ENCODE measurements around the gene TMEM17. TPM values are rescaled to one million over a fixed set of nuclear protein-coding genes. Genes with fewer than 3 reads are reported as not detected.

TMEM17 gene
- total RNA-seq, 2 donors from 2014 or later, result 0.46 to 0.84 TPM

DNA sequence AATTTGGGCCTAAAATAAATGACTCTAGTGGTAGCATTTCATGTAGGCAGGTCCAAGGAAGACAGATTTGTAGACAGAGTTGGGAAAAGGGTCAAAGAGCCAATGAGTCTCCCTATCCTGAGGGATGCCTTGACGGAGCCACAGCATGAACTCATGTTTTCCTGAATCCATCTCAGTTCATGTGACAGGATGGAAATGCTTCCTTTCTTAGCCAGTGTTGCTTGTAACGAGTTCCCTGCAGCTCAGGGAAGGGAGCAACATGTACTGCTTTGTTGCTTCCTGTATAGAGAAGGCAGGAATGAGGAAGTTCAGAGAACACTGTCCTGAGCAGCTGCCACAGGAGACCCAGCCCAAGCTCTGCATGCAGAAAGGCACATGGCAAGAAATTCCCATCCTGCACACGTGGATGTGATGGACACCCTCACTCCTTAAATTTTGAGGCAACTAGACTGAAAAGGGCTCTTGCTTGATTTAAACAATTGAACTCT lies 27.9 kb downstream of the TMEM17 start:
- peak; percentile 99 for ATAC-seq
- intact Hi-C loops (cut with DNase I, micrococcal nuclease), result no loop called here
- DNase-seq, result peak in 1 of 2 donors; percentile 39

DNA sequence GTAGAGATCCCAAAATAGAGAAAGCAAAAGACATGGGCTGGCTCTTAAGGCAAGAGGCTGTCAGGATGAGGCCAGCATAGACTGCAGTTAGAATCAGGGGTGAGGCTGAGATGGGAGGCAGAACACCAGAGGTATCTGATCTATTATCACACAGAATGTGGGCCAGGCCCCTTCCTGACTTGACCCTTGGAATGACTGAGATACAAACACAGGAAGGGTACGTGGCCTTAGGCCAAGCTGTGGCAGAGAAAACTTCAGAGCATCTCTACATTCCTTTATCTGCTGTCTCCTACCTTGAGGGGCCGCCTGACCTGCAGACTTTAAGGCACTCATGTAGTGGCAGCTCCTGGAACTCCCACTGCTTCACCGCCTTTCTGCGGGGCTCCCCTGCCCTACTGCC lies 28.4 kb downstream of the TMEM17 start:
- ATAC-seq (no peak), DNase-seq (no peak)
- intact Hi-C loops (cut with DNase I, micrococcal nuclease), result no loop called here

DNA sequence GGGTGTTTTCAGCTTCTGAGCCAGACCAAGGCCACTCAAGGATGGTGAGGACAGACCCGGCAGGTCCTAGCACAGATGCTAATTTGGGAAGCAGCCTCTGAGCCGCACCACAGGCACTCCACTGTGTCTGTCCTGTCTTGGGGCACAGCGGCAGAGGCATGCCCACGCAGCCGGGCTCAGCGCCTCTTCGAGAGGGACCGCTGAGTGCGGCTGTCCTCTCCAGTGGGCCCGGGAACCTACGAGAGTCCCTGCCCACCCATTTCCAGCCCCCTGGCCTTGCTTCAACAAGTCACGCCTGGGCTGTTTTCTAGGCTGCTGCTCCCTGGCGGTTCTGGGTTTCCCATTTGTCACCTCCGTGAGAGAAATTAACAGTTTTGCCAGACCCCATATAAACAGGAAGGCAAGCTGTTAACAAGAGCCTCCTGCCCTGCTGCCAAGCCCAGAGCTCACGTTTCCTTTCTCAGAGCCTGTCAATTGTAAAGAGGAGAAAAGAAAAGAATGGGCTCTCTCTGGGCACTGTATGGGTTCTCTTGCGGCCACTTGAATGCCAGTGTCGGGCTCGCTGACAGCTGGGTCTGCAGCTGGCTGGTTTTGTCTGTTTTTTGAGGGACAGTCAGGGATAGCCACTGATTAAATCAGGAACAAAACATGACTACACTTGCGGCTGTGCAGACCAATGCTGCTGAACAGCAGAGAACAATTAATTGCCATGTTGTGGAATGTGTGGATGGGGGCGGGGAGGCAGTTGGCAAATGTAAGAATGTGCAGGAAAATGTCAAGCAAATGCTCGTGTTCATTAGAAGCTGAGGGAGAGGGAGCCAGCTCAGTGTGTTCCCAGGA lies 30.6 kb downstream of the TMEM17 start:
- no peak for ATAC-seq
- no peak for DNase-seq
- intact Hi-C loops (cut with DNase I, micrococcal nuclease), result no loop called here

DNA sequence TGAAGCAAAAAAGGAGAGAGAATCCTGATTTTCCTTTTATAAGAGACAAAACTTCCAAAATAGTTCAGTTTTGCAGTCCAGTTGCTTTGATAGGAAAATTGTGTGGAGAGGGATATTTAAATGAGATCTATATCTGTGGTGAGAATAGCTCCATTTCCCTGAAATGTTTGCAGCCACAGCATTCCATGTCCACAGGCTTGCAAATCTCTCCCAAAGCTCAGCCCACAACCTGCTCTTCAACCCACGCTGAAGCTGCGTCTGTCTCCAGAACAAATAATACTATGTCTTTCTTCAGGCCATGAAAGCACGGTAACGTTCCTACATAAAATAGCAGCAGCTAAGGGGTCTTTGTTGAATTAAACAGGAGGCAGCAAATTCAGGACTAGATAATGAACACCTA lies 31.8 kb downstream of the TMEM17 start:
- DNase-seq (no peak), ATAC-seq (no peak)
- intact Hi-C loops (cut with DNase I, micrococcal nuclease), result no loop called here

DNA sequence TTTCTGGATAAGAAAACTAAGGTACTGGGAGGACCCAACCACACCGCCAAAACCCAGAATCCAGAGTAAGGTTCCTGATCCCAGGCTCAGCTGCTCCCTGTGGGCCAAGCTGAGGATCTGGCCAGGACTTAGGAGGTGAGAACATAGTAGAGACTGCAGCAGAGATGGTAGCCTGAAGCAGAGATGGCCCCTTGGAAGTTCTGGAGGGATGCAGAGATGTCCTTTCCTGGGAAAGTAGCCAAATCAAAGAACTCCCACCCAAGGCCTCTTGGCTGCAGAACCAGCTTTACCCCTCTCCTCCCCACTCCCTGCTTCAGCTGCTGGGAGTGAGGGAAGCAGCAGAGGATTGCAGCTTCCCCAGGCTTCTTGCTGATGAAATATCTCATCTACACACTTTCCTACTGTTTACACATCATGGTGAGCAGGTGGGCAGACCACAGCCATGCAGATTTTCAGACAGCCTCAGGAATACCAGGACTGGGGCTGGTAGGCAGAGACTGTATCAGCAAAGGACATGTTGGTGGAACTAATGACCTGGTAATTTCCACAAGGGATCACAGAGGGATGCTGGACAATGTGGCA lies 32.7 kb downstream of the TMEM17 start:
- ATAC-seq, result no peak

DNA sequence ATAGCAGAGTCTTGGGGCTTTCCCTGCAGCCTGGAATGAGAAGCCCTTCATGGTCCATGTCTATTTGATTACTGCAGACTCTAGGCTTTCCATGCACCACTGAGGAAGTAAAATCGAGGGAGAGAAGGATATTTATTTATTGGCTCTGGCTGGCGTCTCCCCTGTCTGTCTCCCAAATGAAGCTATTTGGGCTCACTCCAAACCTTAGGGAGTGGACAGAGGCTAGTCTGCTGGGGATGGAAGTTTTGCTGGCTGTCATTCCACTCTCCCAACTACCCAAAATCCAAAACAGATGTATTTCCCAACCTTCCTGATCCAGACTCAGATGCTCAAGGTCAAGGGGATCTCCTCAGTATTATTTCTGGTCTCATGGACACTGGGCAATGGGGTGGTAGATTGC lies 33.7 kb downstream of the TMEM17 start:
- intact Hi-C loops (cut with DNase I, micrococcal nuclease), result no loop called here
- no peak for ATAC-seq

More for the DNA sequence above, 32.7 kb downstream of the TMEM17 start:
- intact Hi-C loops (cut with DNase I, micrococcal nuclease), result no loop called here
- DNase-seq, result no peak

DNA sequence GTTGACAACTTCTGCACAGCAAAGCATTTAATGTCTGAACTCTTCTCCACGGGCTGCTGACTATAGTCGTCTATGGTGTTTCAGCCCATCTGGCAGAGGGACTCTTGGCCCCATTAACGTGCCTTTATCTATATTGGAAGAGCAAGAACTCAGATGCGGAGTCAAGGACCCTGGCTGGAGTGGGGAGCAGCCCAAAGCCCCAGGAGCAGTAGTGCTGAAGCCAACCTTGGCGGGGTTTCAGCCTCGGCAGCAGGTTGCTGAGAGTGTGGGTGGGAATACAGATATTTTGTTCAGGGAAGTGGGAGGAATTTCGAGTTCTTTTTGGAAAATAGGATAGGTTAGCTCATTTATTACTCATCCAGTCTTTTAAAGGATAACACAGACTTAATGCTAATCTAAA lies 34.2 kb downstream of the TMEM17 start:
- no peak for ATAC-seq
- intact Hi-C loops (cut with DNase I, micrococcal nuclease), result no loop called here
- DNase-seq, result no peak

More for the DNA sequence above, 33.7 kb downstream of the TMEM17 start:
- DNase-seq, result no peak

DNA sequence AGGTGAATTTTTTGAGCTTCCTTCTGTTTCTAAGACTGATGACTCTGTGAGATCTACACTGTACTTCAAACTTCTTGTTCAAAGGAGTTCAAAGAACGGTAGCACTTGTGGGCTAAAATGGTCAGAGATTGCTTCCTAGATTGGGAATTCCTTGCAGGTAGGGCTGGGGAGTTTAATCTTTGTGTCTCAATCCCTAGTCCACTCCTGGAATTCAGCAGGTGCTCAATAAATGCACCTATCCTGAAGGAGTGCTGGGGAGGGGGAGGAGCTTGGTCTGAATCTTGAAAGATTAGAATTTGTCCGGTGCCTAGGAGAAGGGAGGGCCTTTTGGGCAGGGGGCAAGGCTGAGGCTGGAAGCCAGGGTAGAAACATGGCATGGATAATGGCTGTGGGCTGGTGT lies 34.6 kb downstream of the TMEM17 start:
- DNase-seq (no peak), ATAC-seq (no peak)
- intact Hi-C loops (cut with DNase I, micrococcal nuclease), result no loop called here

DNA sequence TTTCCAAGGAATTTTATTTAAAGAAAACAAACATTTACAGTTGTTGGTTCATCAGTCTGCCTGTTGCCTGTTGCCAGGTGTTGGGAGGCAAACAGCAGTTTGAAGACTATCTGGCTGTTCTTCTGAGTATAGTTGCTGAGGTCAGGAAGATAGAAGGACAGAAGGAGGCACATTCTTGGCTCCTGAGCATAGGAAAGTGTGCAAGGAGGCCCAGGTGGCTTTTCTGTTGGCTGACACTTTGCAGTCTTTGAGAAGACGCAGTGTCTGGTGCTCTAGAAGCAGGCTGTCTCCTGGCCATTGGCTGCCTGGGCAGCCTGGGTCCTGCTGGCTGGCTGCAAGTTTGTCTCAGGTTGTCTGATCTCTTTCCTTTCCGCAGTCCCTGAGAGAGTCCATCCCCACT lies 36.4 kb downstream of the TMEM17 start:
- intact Hi-C loops (cut with DNase I, micrococcal nuclease), result no loop called here
- no peak for ATAC-seq
- DNase-seq, result no peak

DNA sequence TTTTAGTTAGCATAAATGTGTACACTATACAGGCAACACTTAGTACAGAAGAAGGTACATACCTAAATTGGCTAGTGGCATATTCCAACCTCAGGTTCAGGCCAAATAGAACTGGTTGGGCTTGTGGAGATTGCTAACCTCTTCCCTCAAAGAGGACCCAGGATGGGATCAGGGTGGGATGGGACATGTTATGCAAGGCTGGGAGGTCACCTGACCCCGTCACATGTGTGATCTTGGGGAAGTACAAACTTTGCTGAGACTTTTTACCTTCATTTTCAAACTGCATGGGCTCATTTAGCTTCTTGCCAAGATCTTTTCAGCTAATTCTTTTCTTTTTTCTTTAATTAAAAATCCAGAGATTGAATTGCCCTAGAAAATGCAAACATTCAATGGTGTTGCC lies 36.9 kb downstream of the TMEM17 start:
- DNase-seq (no peak), ATAC-seq (no peak)
- intact Hi-C loops (cut with DNase I, micrococcal nuclease), result no loop called here

DNA sequence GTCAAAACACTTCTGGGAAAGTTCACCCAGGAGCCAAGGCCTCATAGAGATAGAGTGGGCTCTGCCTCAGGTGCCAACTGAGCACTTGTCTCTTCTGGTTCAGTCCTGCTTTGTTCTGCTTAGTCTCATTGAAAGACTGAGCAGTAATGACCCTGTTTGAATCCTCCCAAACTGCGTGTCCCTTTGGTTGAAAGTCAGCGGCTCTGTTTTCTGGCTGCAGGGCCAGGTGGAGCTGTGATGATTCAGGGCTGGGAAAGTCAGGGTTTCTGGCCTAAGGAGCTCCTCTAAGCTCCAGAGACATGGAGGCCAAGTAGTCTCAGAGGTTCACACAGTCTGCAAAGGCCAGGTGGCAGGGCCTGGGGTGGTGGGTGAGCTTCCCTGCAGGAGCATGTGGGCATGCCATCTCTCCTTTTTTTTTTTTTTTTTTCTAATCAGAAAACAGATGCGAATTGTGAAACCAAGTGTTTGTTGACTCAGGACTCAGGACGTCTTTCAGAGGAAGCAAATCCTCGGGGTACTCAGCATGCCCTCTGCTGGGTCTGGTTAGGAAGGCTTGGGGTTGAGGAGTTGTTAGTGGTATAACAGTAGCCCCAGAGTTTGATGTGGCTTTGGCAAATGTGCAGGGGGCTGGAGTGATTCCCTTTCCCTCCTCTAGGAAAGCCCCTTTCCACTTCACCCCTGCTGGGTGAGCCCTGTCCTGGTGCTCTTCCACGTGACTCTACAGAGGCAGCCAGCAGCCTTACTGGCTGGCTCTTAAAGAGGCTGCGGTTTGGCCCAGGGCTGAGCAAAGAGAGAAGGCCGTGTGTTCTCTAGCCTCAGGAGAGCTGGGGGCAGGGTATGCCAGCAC lies 38.3 kb downstream of the TMEM17 start:
- intact Hi-C loops (cut with DNase I, micrococcal nuclease), result no loop called here
- ATAC-seq (no peak), DNase-seq (no peak)

DNA sequence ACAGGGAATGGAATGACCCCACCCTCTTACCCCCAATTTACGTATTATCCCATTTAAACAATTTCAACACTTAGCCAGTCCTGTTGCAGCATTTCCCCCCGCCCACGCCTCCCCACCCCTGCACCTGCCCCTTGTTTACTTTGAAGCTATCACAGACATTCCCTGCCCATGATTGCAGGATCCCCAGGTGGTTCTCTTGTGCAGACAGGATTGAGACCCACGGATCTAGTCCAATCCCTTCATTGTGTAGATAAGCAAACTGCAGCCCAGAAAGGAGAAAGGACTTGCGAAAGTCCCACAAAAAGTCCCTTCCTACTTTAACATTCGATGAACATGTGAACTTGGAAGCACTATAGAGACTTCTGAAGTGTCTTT lies 38.9 kb downstream of the TMEM17 start:
- ATAC-seq (no peak), DNase-seq (no peak)
- intact Hi-C loops (cut with DNase I, micrococcal nuclease), result no loop called here

DNA sequence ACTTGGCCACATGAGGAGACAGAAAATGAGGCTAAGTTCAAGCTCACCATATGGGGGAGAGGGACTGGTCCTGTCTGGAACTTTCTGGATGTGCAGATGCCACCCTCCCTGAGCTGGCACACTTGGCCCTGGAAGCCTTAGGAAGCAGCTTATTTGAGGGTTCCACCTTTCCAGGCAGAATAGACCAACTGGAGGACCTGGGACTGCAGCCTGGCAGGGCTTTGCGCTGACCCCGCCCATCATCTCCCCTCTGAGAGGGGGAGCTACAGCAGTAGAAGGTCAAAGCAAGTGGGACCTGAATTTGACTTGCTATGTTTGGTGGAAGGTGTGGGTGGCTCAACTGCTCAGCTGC lies 39.5 kb downstream of the TMEM17 start:
- intact Hi-C loops (cut with DNase I, micrococcal nuclease), result no loop called here
- DNase-seq (no peak), ATAC-seq (no peak)

DNA sequence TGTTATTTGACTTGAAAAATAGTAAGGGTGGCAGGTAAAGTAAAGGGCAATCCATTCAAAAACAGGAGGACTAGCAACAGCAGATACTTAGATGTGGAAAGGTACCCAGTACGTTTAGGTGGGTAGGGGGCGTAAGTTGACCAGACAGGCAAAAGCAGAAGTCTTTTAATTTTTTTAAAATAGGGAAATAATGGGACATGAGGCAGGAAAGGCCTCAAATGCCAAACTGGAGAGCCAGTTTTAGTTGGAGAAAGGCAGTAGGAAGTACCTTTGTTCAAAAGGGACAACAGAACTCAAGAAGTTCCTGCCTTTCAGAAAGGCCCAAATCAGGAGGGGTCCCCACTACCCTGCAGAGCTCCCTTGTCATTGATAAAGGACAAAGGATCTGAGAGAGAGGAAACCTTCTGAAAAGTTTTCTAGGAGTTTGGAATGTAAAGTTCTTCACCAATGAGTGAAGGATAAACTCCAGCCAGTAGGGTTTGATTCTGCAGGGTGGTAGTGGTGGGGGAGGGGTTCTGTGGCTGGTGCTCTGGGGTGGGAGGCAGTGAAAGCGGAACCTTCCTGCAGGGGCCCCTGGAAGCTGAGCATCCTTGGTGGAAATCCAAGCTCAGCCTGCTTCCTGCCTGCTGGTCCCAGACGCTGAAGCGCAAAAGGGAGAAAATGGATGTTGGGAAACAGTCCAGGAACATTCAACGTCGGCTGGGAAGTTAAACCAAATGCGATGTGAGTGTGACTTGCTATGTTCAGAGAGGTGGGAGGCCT lies 40.1 kb downstream of the TMEM17 start:
- DNase-seq (no peak), ATAC-seq (no peak)
- intact Hi-C loops (cut with DNase I, micrococcal nuclease), result no loop called here

DNA sequence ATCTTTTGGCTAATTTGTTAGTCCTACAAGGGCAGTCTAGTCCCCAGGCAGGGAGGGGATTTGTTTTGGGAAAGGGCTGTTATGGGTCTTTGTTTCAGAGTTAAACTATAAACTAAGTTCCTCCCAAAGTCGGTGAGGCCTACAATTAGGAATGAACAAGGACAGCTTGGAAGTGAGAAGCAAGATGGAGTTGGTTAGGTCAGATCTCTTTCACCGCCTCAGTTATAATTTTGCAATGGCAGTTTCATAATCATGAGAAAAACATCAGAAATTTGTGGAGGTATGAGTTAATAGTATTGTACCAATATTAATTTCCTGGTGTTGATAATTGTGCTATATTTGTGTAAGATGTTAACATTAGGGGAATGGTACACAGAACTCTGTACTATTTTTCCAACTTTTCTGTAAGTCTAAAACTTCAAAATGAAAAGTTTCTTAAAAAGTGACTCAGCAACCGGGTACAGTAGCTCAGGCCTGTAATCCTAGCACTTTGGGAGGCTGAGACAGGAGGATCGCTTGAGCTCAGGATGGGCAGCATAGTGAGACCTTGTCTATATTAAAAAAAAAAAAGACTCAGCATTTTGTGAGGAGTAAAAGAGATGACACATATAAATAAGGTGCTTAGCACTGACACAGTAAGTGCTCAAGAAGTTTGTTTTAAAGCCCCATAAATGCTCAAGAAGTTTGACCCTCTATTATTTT lies 40.8 kb downstream of the TMEM17 start:
- intact Hi-C loops (cut with DNase I, micrococcal nuclease), result no loop called here
- ATAC-seq (no peak), DNase-seq (no peak)

DNA sequence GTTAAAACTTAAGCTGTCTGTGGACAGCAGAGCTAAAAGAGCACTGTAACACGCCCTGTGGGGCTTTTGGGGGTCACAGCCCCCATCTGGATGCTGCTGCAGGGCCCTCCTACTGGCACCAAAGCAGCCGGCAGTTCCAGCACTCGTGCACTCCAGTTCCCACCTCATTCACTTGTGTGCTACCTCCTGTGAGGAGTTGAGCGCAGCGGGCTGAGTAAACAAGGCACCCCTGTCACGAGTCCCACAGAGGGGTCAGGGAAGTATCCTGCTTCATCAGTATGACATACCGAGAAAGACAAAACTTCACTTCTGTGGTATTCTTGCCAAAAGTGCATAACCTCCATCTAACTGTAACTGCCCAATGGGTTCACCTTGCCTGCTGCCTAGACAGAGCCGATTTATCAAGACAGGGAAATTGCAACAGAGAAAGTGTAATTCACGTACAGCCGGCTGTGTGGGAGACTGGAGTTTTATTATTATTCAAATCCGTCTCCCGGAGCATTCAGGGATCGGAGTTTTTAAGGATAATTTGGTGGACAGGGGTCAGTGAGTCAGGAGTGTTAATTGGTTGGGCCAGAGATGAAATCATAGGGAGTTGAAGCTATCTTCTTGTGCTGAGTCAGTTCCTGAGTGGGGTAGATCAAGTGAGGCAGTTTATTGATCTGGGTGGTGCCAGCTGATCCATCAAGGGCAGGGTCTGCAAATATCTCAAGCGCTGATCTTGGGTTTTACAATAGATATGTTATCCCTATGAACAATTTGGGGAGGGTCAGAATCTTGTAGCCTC lies 41.6 kb downstream of the TMEM17 start:
- intact Hi-C loops (cut with DNase I, micrococcal nuclease), result no loop called here
- ATAC-seq, result no peak
- DNase-seq, result no peak

DNA sequence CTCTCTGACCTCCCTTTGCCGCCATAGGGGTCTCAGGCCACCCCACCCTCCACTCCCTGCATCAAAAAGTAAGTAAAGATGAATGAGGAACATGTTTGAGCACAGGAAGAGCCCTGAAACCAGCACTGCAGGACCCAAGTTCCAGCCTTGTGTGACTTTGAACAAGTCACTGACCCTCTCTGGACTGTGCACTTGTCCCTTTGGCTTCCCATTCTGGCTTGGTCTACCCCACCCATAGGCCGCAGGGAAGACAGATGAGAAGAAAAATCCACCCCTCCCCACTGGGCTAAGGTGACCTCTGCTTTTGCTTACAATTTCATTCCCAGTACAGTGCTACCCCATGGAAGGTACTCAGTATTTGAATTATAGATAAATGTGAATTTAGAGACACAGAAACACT lies 43.8 kb downstream of the TMEM17 start:
- DNase-seq (no peak), ATAC-seq (no peak)
- intact Hi-C loops (cut with DNase I, micrococcal nuclease), result no loop called here

DNA sequence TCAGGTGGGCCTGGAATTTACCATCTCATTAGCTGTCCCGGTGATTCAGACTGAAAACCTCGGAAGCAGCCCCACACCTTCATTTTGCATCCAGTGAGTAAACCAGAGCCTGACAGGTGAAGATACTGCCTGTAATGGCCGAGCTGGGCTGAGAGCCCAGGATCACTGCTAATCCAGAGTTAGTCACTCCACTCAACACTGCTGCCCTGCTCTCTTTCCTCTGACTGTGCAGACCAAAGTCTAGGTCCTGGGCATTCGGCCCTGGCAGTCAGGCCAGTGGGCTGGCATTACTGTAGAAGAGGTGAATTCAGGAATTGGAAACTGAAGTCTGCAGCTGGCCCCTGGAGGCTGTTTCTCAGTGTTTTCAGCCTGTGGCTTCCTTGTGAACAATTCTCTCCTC lies 44.3 kb downstream of the TMEM17 start:
- intact Hi-C loops (cut with DNase I, micrococcal nuclease), result no loop called here

More for the DNA sequence above, 44.3 kb downstream of the TMEM17 start:
- DNase-seq (no peak), ATAC-seq (no peak)

Data from left colon (tissue), 2 donors.